Globus pallidus (tissue), 1 donor: Measurements from ENCODE around the gene GGTLC1.
"Not testable (repeated sequence)": the region's sequence is repeated elsewhere in the genome, so short reads cannot be mapped to it uniquely, and the experiment has no call there.

ENCODE experiments used
- DNase-seq: peaks from one replicate; pipeline ENCODE4 v3.0.0-alpha.2; 2015; ENCODE audit warnings: low spot score

The GGTLC1 gene

DNA sequence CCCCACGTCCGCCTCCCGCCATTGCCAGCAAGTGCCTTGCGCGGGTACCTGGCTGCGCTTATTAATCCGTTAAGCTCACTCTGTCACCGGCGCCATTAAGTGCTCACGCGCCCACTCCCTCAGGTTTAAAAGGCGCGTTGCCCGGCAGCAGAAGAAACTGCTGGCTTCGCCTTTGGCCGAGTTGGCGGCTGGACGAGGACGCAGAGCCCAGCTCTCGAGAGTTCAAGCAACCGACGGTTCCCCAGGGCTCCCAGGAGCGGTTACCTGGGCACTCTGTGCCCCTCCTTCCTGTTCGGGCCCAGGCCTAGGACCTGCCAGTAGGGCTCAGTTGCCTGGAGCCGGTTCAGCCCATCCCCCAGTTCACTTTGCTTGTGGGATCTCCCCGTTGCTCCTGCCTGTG is at the start of gene GGTLC1:
GGTLC1 (minus strand) TSS at position 219 of the 400 bp plus-strand sequence. CDS start 2,168 bp downstream, outside the sequence.
- DNase-seq: no peak

DNA sequence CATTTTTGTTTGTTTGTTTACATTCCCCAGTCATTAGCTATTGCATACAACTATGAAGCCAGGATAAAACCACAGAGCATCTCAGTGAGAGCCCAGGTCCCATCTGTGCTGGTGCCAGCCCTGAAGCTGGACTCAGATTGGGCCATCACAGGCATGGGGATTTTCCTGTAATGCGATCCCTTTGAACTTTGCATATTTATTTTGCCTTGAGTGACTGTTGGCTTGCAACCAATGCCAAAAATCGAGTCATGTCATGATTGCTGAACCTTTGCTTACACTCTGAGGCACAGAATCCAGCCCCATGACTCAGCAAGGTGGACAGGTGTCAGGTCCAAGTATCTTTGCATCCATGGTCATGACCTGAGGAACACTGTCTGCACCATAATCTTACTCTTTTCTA is 46.2 kb upstream of the GGTLC1 start:
- DNase-seq: no peak

GRCh38 chr20:24033565-24033964 is 45.0 kb upstream of the GGTLC1 start:
- no peak for DNase-seq

DNA sequence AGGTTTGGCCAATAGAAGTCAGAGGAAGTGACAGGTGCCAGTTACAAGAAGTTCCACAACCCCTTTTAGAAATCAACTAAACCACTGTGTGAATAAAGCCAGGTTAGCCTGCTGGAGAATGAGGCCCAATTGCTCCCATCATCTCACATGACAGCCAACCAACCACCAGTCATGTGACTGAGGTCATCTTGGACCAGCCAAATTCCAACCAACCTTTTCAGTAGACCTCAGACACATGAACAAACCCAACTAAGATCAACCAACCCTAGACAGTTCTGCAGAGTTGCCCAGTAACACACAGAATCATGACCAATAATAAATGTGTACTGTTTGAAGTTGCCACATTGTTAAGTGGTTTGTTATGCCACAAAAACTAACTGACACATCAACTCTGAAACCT is 44.6 kb upstream of the GGTLC1 start:
- DNase-seq: no peak

- no peak for DNase-seq
These were observed 43.9 kb upstream of the GGTLC1 start for GRCh38 chr20:24032400-24032898.

DNA sequence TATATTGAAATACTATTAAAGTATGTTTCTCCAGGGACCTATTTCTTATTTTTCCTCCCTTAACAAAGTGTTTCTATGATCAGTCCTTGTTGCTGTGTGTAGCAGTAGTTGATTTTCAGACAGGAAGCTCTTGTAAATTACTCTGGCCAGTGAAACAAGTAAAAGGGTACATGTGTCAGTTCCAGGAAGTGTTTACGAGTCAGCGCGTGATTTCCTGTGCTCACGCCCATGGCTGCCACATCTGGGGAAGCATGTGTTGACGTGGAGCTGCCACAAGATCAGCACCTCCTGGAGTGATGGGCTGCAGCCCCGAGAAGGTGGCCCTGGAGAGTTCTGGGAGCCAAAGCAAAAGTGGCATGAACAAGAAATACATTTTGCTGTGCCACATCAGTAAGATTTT is 38.6 kb upstream of the GGTLC1 start:
- peak; percentile 14 for DNase-seq

GRCh38 chr20:24022621-24023180 is 34.1 kb upstream of the GGTLC1 start:
- no peak for DNase-seq

DNA sequence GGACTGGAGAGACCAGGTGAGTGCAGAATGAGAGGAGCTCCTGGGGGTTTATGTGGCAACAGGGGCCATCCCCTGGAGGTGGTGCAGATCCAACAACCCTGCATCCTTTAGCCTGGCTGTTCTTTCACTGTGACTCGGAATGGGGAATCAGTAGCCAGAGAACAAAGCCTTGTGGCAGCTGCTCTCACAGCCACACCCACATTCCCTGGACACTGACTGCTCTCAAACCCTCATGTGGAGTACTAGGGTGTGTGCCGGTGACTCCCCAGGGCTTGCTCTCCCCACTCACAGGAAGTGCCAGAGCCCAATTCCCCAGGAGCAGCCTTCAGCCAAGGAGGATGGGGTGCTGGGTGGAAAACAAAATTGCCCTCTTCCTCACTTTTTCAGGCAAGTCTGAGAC is 30.2 kb upstream of the GGTLC1 start:
- DNase-seq: no peak

- DNase-seq: no peak
These were observed 28.8 kb upstream of the GGTLC1 start for GRCh38 chr20:24017458-24017755.

DNA sequence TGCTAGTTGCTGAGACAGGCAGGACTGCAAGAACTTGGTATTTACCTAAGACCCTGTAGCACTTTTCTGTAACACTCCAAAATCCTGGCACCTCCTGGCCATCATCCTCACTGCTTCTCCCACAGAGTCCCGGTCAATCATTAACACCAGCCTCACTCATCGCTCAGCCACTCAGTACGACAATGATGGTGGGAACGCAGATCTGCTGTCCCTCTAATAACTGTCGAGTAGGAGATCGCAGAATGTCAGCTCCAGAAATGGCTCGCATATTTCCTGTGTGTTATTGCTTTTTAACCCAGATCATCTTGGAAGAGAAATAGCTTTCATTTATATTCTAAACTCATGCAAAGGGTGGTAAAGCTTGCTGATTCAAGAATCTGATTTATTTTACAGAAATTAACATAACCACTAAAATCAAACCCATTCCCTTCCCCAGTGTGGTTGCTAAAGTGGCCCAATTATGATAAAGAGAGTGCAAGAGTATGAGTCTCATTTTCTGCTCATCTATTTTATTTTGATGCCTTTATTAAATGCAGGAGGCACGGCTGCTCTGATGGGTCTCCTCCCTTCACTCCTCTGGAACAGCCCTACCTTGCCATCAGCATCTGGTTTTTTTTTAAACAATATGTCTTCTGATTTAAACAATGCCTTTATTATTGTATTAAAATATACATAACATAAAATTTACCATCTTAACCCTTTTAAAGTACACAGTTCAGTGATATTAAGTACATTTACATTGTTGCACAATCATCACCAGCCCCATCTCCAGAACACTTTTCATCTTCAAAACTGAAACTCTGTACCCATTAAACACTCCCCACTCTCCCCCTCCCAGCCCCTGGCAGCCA is 28.3 kb upstream of the GGTLC1 start:
- no peak for DNase-seq

GRCh38 chr20:24013953-24014352 is 25.4 kb upstream of the GGTLC1 start:
- DNase-seq: no peak

- no peak for DNase-seq
These were observed 22.7 kb upstream of the GGTLC1 start for GRCh38 chr20:24011282-24011681.

GRCh38 chr20:24007758-24008157 is 19.2 kb upstream of the GGTLC1 start:
- DNase-seq: no peak

- DNase-seq: no peak
These were observed 18.6 kb upstream of the GGTLC1 start for GRCh38 chr20:24007073-24007595.

DNA sequence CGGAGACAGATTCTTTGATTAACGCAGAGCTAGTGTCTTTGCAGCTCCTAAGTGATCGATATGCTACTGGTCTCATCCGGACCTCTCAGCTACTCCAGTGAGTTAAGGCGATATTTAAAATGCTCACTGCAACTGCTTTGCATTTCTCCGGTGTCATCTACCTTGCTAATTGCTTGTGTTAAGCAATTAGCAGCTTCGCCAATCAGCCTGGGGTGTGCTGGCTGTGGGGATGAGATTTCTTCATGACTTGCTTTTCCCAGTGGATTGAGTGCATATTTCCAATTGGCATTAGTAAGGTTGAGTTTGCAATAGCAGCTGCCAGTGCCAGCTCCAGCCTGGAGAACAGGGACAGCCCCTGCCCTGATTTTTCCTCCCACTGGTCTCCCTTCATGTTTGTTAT is 18.0 kb upstream of the GGTLC1 start:
- no peak for DNase-seq

DNA sequence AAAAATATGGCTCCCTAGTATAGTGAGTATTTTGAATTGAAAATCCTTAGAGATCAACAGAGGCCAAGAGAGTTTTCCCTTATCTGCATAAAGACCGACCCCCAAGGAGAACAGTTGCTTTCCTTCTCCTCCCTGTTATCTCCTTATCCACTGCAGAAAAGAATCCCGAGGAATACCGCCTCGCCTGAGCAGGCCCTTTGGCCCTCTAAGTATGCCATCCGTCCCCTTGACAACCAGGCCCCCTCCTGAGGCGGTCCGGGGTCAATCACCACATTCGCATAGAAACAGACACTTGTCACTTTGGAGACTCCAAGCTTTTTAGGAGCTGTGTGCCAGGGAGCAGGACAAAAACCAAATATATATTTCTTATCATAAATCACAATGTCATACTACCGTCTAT is 15.9 kb upstream of the GGTLC1 start:
- DNase-seq: no peak

GRCh38 chr20:24002896-24003295 is 14.3 kb upstream of the GGTLC1 start:
- no peak for DNase-seq

- no peak for DNase-seq
These were observed 13.3 kb upstream of the GGTLC1 start for GRCh38 chr20:24001712-24002405.

DNA sequence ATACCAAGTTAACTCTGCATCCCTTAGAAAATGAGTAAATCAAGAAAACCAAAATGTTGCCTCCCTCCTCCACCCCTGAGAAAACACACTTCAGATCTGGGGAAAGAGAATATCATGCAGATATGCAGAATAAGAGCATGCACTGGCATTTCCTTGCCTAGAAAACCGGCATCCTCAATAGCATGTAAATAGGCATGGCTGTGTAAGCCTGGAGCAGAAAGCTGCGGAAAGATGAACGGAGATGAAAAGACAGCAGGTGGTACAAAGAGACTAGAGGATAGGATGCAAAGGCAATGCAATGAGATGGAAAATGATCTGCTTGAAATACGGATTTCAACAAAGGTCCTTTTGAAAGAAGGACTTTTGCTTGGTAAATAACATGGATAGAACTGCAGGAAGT is 10.3 kb upstream of the GGTLC1 start:
- DNase-seq: no peak

DNA sequence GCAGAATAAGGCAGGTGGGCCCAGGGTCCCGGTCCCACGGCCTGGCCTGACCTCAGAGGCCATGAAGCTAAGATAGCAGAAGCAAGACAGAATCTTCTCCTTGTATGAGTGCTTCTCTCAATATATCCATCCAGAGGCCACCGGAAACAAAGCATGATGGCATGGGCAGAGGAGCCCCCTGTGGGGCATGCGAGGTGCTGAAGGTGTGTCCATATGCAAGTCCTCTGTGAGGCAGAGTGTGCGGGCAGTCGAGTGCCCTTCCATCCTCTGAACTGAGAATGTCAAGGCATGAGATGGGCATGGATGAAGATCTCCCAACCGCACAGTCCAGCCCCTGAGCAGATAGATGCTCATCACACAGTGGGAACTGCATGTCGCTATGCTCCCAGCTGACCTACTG is 9.8 kb upstream of the GGTLC1 start:
- DNase-seq: no peak

GRCh38 chr20:23995905-23996666 is 7.5 kb upstream of the GGTLC1 start:
- peak; percentile 16 for DNase-seq

DNA sequence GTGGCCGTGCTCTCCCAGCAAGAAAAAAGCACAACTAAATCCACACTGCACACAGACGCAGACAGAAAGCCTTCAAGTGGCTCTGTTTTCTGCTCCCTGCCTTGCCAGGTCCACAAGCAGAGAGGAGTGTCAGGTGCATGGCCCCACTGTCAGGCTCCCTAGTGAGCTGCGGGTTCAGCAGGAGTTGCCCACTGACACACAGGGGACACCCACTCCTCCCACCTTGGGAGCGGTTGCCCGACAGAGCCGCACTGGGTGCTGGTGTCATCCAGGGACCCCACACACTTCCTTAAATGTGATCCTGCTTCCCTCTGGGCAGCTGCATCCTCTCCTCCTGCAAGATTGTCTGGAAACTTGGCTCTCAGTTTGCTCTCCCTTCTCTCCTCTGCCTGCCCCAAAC is 6.7 kb upstream of the GGTLC1 start:
- DNase-seq: not testable (repeated sequence)
